BLaER1 treated with 17β-estradiol and CSF1 and Interleukin-3, amounts not matched to agents 10 nM and 100 nM (cell line): ENCODE data around the gene HSPBAP1.

Source experiments
- H3K27ac ChIP-seq, 11 experiments: shearing (Covaris generic); formaldehyde crosslinking; 2 replicates each; pipeline ENCODE4 v1.8.1; 2022
- H3K27me3 ChIP-seq, 11 experiments: shearing (Covaris generic); formaldehyde crosslinking; 2 replicates each; pipeline ENCODE4 v1.8.1; 2022
- H3K36me3 ChIP-seq, 11 experiments: shearing (Covaris generic); formaldehyde crosslinking; 2 replicates each; pipeline ENCODE4 v1.8.1; 2022
- H3K4me1 ChIP-seq, 10 experiments: shearing (Covaris generic); formaldehyde crosslinking; 2 replicates each; pipeline ENCODE4 v1.8.1; 2022
- H3K4me2 ChIP-seq, 11 experiments: shearing (Covaris generic); formaldehyde crosslinking; 2 replicates each; pipeline ENCODE4 v1.8.1; 2022
- H3K4me3 ChIP-seq, 10 experiments: shearing (Covaris generic); formaldehyde crosslinking; 2 replicates each; pipeline ENCODE4 v1.8.1; 2022
- H3K9ac ChIP-seq, 11 experiments: shearing (Covaris generic); formaldehyde crosslinking; 2 replicates each; pipeline ENCODE4 v1.8.1; 2022
- H3K9me3 ChIP-seq, 11 experiments: shearing (Covaris generic); formaldehyde crosslinking; replicated peaks in 1 of 11; 2 replicates each; pipeline ENCODE4 v1.8.1; 2022
- H4K20me1 ChIP-seq, 11 experiments: shearing (Covaris generic); formaldehyde crosslinking; 2 replicates each; pipeline ENCODE4 v1.8.1; 2022
- Cebpa-rat ChIP-seq, 11 experiments: shearing (Covaris generic); IDR thresholded peaks; 2 replicates each; pipeline ENCODE4 v1.8.1; 2022

HSPBAP1 gene

GRCh38 chr3:122794483-122794778, 800 bp upstream of the HSPBAP1 start:
- TF ChIP-seq Cebpa-rat (IDR thresholded peaks at IDR 0.05) = no peak
- Histone ChIP-seq H3K4me2 (peak overlapping the region; percentile 88 to 97 (median 93)), H3K4me3 (peak overlapping the region; percentile 71 to 85 (median 74)), H3K27ac (peak overlapping the region; percentile 76 to 89 (median 82)), H3K9ac (peak overlapping the region; percentile 77 to 94 (median 87)), H3K27me3 (no peaks in the 10 kb centered on the region), H3K4me1 (peaks cover 27 to 60% (median 32%) of the 10 kb centered on the region in 10 experiments), H3K36me3 (peaks cover 0 to 6% (median 0%) of the 10 kb centered on the region in 11 experiments; a peak in 2 of 22 replicates), H4K20me1 (peaks cover 0 to 3% (median 0%) of the 10 kb centered on the region in 11 experiments; a peak in 1 of 22 replicates), H3K9me3 (no peaks in the 10 kb centered on the region)

- peaks cover 14 to 45% (median 22%) of the 10 kb centered on the region in 10 experiments for H3K4me1 ChIP-seq
- no peak overlapping the region for H3K9ac ChIP-seq
- H4K20me1 ChIP-seq = peaks cover 0 to 27% (median 0%) of the 10 kb centered on the region in 11 experiments; a peak in 1 of 22 replicates
- H3K9me3 ChIP-seq = no peaks in the 10 kb centered on the region
- H3K4me2 ChIP-seq = peak overlapping the region in 3 of 11 experiments; percentile 20 to 46 (median 35); a peak in 5 of 22 replicates
- peaks cover 6 to 19% (median 13%) of the 10 kb centered on the region in 11 experiments; a peak in 16 of 22 replicates for H3K36me3 ChIP-seq
- H3K27me3 ChIP-seq = no peaks in the 10 kb centered on the region
- H3K27ac ChIP-seq = no peak overlapping the region
- no peak for TF ChIP-seq Cebpa-rat (IDR thresholded peaks at IDR 0.05)
- no peak overlapping the region for H3K4me3 ChIP-seq
These were observed 3.9 kb downstream of the HSPBAP1 start for GRCh38 chr3:122789585-122790273.

DNA sequence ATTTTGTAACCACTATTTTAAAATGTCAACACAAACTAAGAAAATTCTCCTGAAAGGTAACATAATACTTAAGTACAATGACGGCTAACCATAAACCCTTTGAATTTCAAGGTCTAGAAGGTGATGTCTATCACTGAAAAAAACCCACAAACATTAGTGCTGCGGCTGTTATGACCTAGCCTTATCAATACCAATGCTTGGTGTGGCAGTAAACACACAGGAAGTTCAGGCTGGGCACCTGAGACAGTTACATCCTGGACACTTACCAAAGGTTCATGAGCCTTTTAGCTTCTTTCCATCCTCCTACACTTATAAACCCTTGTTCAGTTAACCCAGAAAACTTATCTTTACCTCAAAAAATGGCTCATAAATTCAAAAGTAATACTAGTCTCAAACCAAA, 5.8 kb downstream of the HSPBAP1 start:
- H3K36me3 ChIP-seq = peaks cover 6 to 30% (median 15%) of the 10 kb centered on the region in 11 experiments; a peak in 17 of 22 replicates
- TF ChIP-seq Cebpa-rat (IDR thresholded peaks at IDR 0.05) = no peak
- H3K27ac ChIP-seq = no peak overlapping the region
- no peak overlapping the region for H3K4me2 ChIP-seq
- H3K4me1 ChIP-seq = peaks cover 8 to 44% (median 12%) of the 10 kb centered on the region in 10 experiments
- no peak overlapping the region for H3K9ac ChIP-seq
- no peak overlapping the region for H3K4me3 ChIP-seq
- H4K20me1 ChIP-seq = peaks cover 0 to 27% (median 0%) of the 10 kb centered on the region in 11 experiments; a peak in 1 of 22 replicates
- no peaks in the 10 kb centered on the region for H3K9me3 ChIP-seq
- no peaks in the 10 kb centered on the region for H3K27me3 ChIP-seq

- Histone ChIP-seq H3K9me3 (peaks cover 7 to 12% (median 10%) of the 10 kb centered on the region in 11 experiments; a peak in 20 of 22 replicates), H3K36me3 (peaks cover 6 to 37% (median 21%) of the 10 kb centered on the region in 11 experiments; a peak in 20 of 22 replicates), H3K27me3 (no peaks in the 10 kb centered on the region), H3K4me3 (no peak overlapping the region), H3K4me1 (peaks cover 0 to 26% (median 3%) of the 10 kb centered on the region in 10 experiments; a peak in 9 of 20 replicates), H3K4me2 (no peak overlapping the region), H3K27ac (no peak overlapping the region), H4K20me1 (peaks cover 0 to 27% (median 0%) of the 10 kb centered on the region in 11 experiments; a peak in 1 of 22 replicates), H3K9ac (no peak overlapping the region)
- no peak for TF ChIP-seq Cebpa-rat (IDR thresholded peaks at IDR 0.05)
These were observed 7.6 kb downstream of the HSPBAP1 start for GRCh38 chr3:122786066-122786465.

DNA sequence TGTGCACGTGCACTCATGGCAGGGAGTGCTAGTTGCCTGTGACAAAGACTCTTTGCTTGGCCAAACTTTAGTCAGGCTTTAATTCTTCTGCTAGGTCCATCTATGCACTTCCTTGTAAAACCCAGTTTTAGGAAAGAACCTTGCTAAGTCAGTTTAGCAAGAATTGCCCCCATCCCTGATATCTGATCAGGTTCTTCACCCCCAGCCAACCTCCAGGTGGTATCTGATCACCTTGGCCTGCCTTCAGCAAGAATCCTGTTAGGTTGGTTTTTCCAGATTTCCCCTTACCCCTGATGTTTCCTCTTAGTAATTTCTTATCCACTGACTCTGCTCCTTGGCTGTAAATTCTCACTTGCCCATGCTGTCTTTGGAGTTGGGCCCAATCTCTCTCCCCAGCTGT, 8.4 kb downstream of the HSPBAP1 start:
- H3K27ac ChIP-seq = no peak overlapping the region

GRCh38 chr3:122784436-122784835, 9.2 kb downstream of the HSPBAP1 start:
- Histone ChIP-seq H3K27ac (no peak overlapping the region), H3K4me1 (peaks cover 0 to 9% (median 0%) of the 10 kb centered on the region in 10 experiments; a peak in 2 of 20 replicates), H3K9me3 (peaks cover 7 to 15% (median 12%) of the 10 kb centered on the region in 11 experiments; a peak in 20 of 22 replicates), H3K9ac (no peak overlapping the region), H3K27me3 (no peaks in the 10 kb centered on the region), H3K4me3 (no peak overlapping the region), H3K36me3 (peaks cover 7 to 37% (median 20%) of the 10 kb centered on the region in 11 experiments; a peak in 20 of 22 replicates), H3K4me2 (no peak overlapping the region), H4K20me1 (peaks cover 0 to 27% (median 0%) of the 10 kb centered on the region in 11 experiments; a peak in 1 of 22 replicates)
- TF ChIP-seq Cebpa-rat (IDR thresholded peaks at IDR 0.05) = no peak

More for the DNA sequence above, 8.4 kb downstream of the HSPBAP1 start:
- H3K4me3 ChIP-seq = no peak overlapping the region
- H3K4me1 ChIP-seq = peaks cover 0 to 17% (median 3%) of the 10 kb centered on the region in 10 experiments; a peak in 9 of 20 replicates
- peaks cover 7 to 37% (median 21%) of the 10 kb centered on the region in 11 experiments; a peak in 20 of 22 replicates for H3K36me3 ChIP-seq
- no peak overlapping the region for H3K4me2 ChIP-seq
- H3K9ac ChIP-seq = no peak overlapping the region
- no peak for TF ChIP-seq Cebpa-rat (IDR thresholded peaks at IDR 0.05)
- peaks cover 7 to 15% (median 12%) of the 10 kb centered on the region in 11 experiments; a peak in 20 of 22 replicates for H3K9me3 ChIP-seq
- no peaks in the 10 kb centered on the region for H3K27me3 ChIP-seq
- H4K20me1 ChIP-seq = peaks cover 0 to 27% (median 0%) of the 10 kb centered on the region in 11 experiments; a peak in 1 of 22 replicates

GRCh38 chr3:122782804-122783203, 10.8 kb downstream of the HSPBAP1 start:
- Histone ChIP-seq H3K9me3 (peaks cover 7 to 15% (median 12%) of the 10 kb centered on the region in 11 experiments; a peak in 20 of 22 replicates), H3K4me2 (no peak overlapping the region), H4K20me1 (peaks cover 0 to 20% (median 0%) of the 10 kb centered on the region in 11 experiments; a peak in 1 of 22 replicates), H3K27ac (no peak overlapping the region), H3K27me3 (no peaks in the 10 kb centered on the region), H3K36me3 (peaks cover 7 to 37% (median 20%) of the 10 kb centered on the region in 11 experiments; a peak in 20 of 22 replicates), H3K9ac (no peak overlapping the region), H3K4me3 (no peak overlapping the region), H3K4me1 (no peaks in the 10 kb centered on the region)
- TF ChIP-seq Cebpa-rat (IDR thresholded peaks at IDR 0.05) = no peak

- no peak for TF ChIP-seq Cebpa-rat (IDR thresholded peaks at IDR 0.05)
- Histone ChIP-seq H3K4me3 (no peak overlapping the region), H3K36me3 (peaks cover 5 to 14% (median 8%) of the 10 kb centered on the region in 11 experiments; a peak in 14 of 22 replicates), H3K4me2 (no peak overlapping the region), H3K9me3 (peaks cover 7 to 15% (median 12%) of the 10 kb centered on the region in 11 experiments; a peak in 20 of 22 replicates), H3K27me3 (no peaks in the 10 kb centered on the region), H3K9ac (no peak overlapping the region), H3K27ac (no peak overlapping the region), H3K4me1 (peaks cover 0 to 49% (median 0%) of the 10 kb centered on the region in 10 experiments; a peak in 7 of 20 replicates), H4K20me1 (no peaks in the 10 kb centered on the region)
These were observed 16.1 kb downstream of the HSPBAP1 start for GRCh38 chr3:122777563-122777962.
